ENCODE measurements around the gene SMAP2. TPM values are rescaled to one million over a fixed set of nuclear protein-coding genes. Genes with fewer than 3 reads are reported as not detected.
A peak's percentile ranks its signal among the peaks of the same experiment; 100 is the strongest.

The SMAP2 gene
- total RNA-seq, 4 donors from 2014 or later: 14.9 to 121 (median 47.5) TPM

GRCh38 chr1:40435471-40435870, 61.9 kb downstream of the SMAP2 start:
- in situ Hi-C loops (cut with MboI; ENCODE audit: low sequenced_read_pairs in 4 of 4) (no loop called here), intact Hi-C loops (cut with DNase I; ENCODE audit: low total_unique reads) (no loop called here)
- H3K4me1 ChIP-seq: no peaks in the 10 kb centered on the region
- TF ChIP-seq CTCF (IDR thresholded peaks at IDR 0.05 in 4 of 5, conservative IDR thresholded peaks at IDR 0.05 in 1 of 5): no peak
- TF ChIP-seq POLR2A (IDR thresholded peaks at IDR 0.05): no peak
- no peaks in the 10 kb centered on the region for H3K27me3 ChIP-seq
- H3K27ac ChIP-seq: no peak overlapping the region
- no peak for DNase-seq
- no peak overlapping the region for H3K4me3 ChIP-seq
- no peaks in the 10 kb centered on the region for H3K9me3 ChIP-seq
- H3K36me3 ChIP-seq: no peaks in the 10 kb centered on the region
- ATAC-seq: no peak

- no peaks in the 10 kb centered on the region for H3K36me3 ChIP-seq
- TF ChIP-seq POLR2A (IDR thresholded peaks at IDR 0.05) (no peak), CTCF (IDR thresholded peaks at IDR 0.05 in 4 of 5, conservative IDR thresholded peaks at IDR 0.05 in 1 of 5) (no peak)
- in situ Hi-C loops (cut with MboI; ENCODE audit: low sequenced_read_pairs in 4 of 4) (no loop called here), intact Hi-C loops (cut with DNase I; ENCODE audit: low total_unique reads) (no loop called here)
- H3K27me3 ChIP-seq: no peaks in the 10 kb centered on the region
- ATAC-seq (no peak), DNase-seq (no peak)
- H3K9me3 ChIP-seq: no peaks in the 10 kb centered on the region
- H3K27ac ChIP-seq: no peak overlapping the region
- H3K4me1 ChIP-seq: no peaks in the 10 kb centered on the region
- no peak overlapping the region for H3K4me3 ChIP-seq
Observed at GRCh38 chr1:40435876-40436275, 62.3 kb downstream of the SMAP2 start.

- TF ChIP-seq POLR2A (IDR thresholded peaks at IDR 0.05) (no peak), CTCF (IDR thresholded peaks at IDR 0.05 in 4 of 5, conservative IDR thresholded peaks at IDR 0.05 in 1 of 5) (peak in 3 of 5 experiments; percentile 14 to 47 (median 20))
- no peak for ATAC-seq
- no peaks in the 10 kb centered on the region for H3K27me3 ChIP-seq
- H3K4me1 ChIP-seq: no peaks in the 10 kb centered on the region
- DNase-seq: no peak
- no peaks in the 10 kb centered on the region for H3K36me3 ChIP-seq
- in situ Hi-C loops (cut with MboI; ENCODE audit: low sequenced_read_pairs in 4 of 4) (no loop called here), intact Hi-C loops (cut with DNase I; ENCODE audit: low total_unique reads) (no loop called here)
- no peaks in the 10 kb centered on the region for H3K9me3 ChIP-seq
- no peak overlapping the region for H3K4me3 ChIP-seq
- H3K27ac ChIP-seq: no peak overlapping the region
Observed at GRCh38 chr1:40438391-40439015, 65.0 kb downstream of the SMAP2 start.

- no peak overlapping the region for H3K27ac ChIP-seq
- intact Hi-C loops (cut with DNase I; ENCODE audit: low total_unique reads): no loop called here
- in situ Hi-C loops (cut with MboI; ENCODE audit: low sequenced_read_pairs in 4 of 4): no loop called here
- no peaks in the 10 kb centered on the region for H3K4me1 ChIP-seq
- H3K27me3 ChIP-seq: no peaks in the 10 kb centered on the region
- no peak overlapping the region for H3K4me3 ChIP-seq
- H3K36me3 ChIP-seq: no peaks in the 10 kb centered on the region
- DNase-seq (no peak), ATAC-seq (no peak)
- no peaks in the 10 kb centered on the region for H3K9me3 ChIP-seq
- TF ChIP-seq CTCF (IDR thresholded peaks at IDR 0.05 in 4 of 5, conservative IDR thresholded peaks at IDR 0.05 in 1 of 5) (no peak), POLR2A (IDR thresholded peaks at IDR 0.05) (no peak)
Observed at GRCh38 chr1:40439247-40439646, 65.7 kb downstream of the SMAP2 start.

All from gastrocnemius medialis (tissue), 4 donors.